ENCODE measurements around the gene TMEM42.

The TMEM42 gene

DNA sequence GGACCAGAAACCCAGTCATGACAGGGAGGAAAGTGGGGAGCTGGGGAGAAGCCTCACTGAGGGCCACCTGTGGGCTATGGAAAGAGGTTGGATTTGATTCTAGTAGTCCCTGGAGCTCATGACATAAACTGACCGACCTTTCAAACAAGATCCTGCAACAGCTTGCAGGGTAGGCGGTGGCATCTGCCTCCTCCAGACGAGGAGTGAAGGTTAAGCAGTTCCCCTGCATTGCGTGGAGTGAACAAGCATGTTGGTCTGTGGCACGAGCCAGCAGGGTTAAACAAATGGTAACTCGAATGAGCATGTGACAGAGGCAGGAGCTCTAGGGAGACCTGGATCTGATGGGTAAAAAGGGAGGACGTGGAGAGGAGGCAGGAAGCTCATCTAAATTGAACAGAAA, 25.4 kb downstream of the TMEM42 start:
- FAIRE-seq (no peak), DNase-seq (ENCODE audit: insufficient read length, low spot score) (no peak)
- TF ChIP-seq POLR2AphosphoS5 (IDR thresholded peaks at IDR 0.05; ENCODE audit: low read depth, low read length) (no peak), POU2F2 (IDR thresholded peaks at IDR 0.05; ENCODE audit: low read depth, low read length) (no peak), PAX5 (IDR thresholded peaks at IDR 0.05; ENCODE audit: insufficient read depth, low read length, severe bottlenecking) (no peak), POLR2A (IDR thresholded peaks at IDR 0.05; ENCODE audit: low read depth, low read length) (no peak), SPI1 (IDR thresholded peaks at IDR 0.05; ENCODE audit: low read depth, low read length) (no peak), TAF1 (IDR thresholded peaks at IDR 0.05; ENCODE audit: low read depth, low read length) (no peak)

DNA sequence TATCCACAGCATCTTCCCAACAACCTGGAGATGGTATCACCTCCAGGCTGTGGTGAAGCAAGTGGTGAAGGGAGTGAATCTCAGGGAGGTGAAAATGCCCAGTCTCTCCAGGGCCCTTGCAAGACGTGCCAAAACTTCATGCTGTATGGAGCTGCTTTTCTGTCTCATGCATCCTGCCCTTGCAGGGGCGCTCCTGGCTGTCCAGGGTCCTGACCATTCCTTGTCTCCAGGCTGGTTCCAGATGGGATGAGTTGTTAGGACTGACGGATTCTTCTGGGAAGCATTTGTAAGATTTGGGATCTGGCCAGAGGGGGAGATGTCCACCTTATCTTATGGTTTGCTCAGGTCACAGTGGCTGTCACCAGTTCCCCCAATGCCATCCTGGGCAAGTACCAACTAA, 28.5 kb downstream of the TMEM42 start:
- DNase-seq (ENCODE audit: insufficient read length, low spot score): no peak
- TF ChIP-seq POU2F2 (IDR thresholded peaks at IDR 0.05; ENCODE audit: low read depth, low read length) (no peak), POLR2A (IDR thresholded peaks at IDR 0.05; ENCODE audit: low read depth, low read length) (no peak), PAX5 (IDR thresholded peaks at IDR 0.05; ENCODE audit: insufficient read depth, low read length, severe bottlenecking) (no peak), SPI1 (IDR thresholded peaks at IDR 0.05; ENCODE audit: low read depth, low read length) (no peak), POLR2AphosphoS5 (IDR thresholded peaks at IDR 0.05; ENCODE audit: low read depth, low read length) (no peak), TAF1 (IDR thresholded peaks at IDR 0.05; ENCODE audit: low read depth, low read length) (no peak)
- FAIRE-seq: no peak

DNA sequence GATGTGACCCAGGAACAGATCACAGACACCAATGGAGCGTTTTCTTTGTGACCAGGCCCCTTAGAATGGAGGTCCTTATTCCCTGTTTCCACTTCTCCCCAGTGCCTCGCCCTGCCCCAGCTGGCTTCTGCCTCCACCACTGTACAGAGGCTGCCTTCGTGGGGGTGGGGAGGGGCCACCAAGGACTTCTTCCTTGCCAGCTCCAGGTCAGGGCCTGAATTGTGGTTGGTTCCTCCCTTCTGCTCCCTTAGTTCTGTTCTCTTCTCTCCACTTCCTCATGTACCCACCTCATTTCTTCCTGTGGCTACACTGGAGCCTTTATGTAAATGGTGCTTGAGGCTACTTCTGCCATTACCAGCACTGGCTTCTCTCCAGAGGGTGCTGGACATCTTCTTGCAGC, 29.1 kb downstream of the TMEM42 start:
- TF ChIP-seq POLR2AphosphoS5 (IDR thresholded peaks at IDR 0.05; ENCODE audit: low read depth, low read length) (no peak), POU2F2 (IDR thresholded peaks at IDR 0.05; ENCODE audit: low read depth, low read length) (no peak), SPI1 (IDR thresholded peaks at IDR 0.05; ENCODE audit: low read depth, low read length) (no peak)
- DNase-seq (ENCODE audit: insufficient read length, low spot score) (no peak), FAIRE-seq (no peak)

DNA sequence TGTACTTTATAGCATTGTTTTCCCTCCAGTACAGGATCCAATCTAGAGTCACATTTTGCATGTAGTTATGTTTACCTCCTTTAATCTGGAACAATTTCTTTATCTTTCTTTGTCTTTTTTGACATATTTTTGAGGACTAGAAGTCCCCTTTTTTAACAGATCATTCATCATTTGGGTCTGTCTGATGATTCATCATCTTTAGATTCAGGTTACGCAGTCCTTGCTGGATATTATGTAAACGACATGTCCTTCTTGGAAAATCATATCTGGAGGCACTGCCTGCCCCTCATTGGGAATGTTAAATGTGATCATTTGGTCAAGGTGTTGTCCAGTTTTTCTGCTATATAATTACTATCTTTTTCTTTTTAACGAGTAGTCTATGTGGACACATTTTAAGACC, 31.0 kb downstream of the TMEM42 start:
- FAIRE-seq: no peak
- no peak for TF ChIP-seq POLR2A (IDR thresholded peaks at IDR 0.05; ENCODE audit: low read depth, low read length)
- no peak for TF ChIP-seq TAF1 (IDR thresholded peaks at IDR 0.05; ENCODE audit: low read depth, low read length)
- TF ChIP-seq POU2F2 (IDR thresholded peaks at IDR 0.05; ENCODE audit: low read depth, low read length): no peak
- no peak for TF ChIP-seq POLR2AphosphoS5 (IDR thresholded peaks at IDR 0.05; ENCODE audit: low read depth, low read length)
- no peak for TF ChIP-seq SPI1 (IDR thresholded peaks at IDR 0.05; ENCODE audit: low read depth, low read length)
- no peak for TF ChIP-seq PAX5 (IDR thresholded peaks at IDR 0.05; ENCODE audit: insufficient read depth, low read length, severe bottlenecking)

DNA sequence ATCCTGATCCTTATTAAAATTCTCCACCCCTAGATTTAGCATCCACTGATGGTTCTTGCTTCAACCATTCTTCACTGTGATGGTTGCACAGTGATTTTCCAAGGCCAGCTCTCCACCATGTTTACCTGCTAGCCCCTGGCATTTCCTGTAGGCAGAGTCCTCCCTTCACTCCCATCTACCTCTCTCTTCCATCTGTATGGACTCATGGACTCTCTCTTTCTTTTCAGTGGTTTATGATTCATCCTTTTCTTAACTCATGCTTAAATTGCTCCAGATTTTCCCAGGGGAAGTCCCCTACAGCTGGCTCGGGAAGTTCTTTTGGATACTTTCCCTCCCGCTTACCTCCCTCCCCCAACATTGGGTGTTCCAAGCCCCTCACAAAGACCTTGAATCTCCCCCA, 31.4 kb downstream of the TMEM42 start:
- FAIRE-seq (no peak), DNase-seq (ENCODE audit: insufficient read length, low spot score) (no peak)
- no peak for TF ChIP-seq POLR2AphosphoS5 (IDR thresholded peaks at IDR 0.05; ENCODE audit: low read depth, low read length)
- no peak for TF ChIP-seq POLR2A (IDR thresholded peaks at IDR 0.05; ENCODE audit: low read depth, low read length)
- no peak for TF ChIP-seq SPI1 (IDR thresholded peaks at IDR 0.05; ENCODE audit: low read depth, low read length)
- TF ChIP-seq TAF1 (IDR thresholded peaks at IDR 0.05; ENCODE audit: low read depth, low read length): no peak
- no peak for TF ChIP-seq PAX5 (IDR thresholded peaks at IDR 0.05; ENCODE audit: insufficient read depth, low read length, severe bottlenecking)
- no peak for TF ChIP-seq POU2F2 (IDR thresholded peaks at IDR 0.05; ENCODE audit: low read depth, low read length)

More for the DNA sequence above, 31.0 kb downstream of the TMEM42 start:
- no peak for DNase-seq (ENCODE audit: insufficient read length, low spot score)

DNA sequence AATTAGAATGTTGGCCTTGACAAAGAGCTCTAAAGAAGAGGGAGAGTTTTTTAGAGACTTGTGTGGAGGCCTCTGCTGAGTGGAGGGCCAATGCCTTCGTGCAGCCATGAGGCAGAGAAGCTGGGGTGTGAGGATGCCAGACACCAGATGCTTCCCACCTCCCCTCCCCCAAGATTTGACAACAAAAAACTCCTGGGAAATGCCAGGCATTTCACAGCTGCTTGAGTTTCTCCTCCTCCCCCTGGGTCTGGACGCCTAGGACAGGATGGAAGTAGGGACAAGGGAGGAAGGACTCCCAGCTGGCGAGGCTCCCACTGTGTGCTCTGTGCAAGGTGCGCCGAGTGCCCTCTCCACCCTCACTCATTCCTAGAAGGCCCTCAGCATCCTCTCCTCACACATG, 32.8 kb downstream of the TMEM42 start:
- DNase-seq (ENCODE audit: insufficient read length, low spot score): no peak
- FAIRE-seq: no peak
- TF ChIP-seq POLR2AphosphoS5 (IDR thresholded peaks at IDR 0.05; ENCODE audit: low read depth, low read length) (no peak), POU2F2 (IDR thresholded peaks at IDR 0.05; ENCODE audit: low read depth, low read length) (no peak), POLR2A (IDR thresholded peaks at IDR 0.05; ENCODE audit: low read depth, low read length) (no peak), PAX5 (IDR thresholded peaks at IDR 0.05; ENCODE audit: insufficient read depth, low read length, severe bottlenecking) (no peak), SPI1 (IDR thresholded peaks at IDR 0.05; ENCODE audit: low read depth, low read length) (no peak), TAF1 (IDR thresholded peaks at IDR 0.05; ENCODE audit: low read depth, low read length) (no peak)

DNA sequence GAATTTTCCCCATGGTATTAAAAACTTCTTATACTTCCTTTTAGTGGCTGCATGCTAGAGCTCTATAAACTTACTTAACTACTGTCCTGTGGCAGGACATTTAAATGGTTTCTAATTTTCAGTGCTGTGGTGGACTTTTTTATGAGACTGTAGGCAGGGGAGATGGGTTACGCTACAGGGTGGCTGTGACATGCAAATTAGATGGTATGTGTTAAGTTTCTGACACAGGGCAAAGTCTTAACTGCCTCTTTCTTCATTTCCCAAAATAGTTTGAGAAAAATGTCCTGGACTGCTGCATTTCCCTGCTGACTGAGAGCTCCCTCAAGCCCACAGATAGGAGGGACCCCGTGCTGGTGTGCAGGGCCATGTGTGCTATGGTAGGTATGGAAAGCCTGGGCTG, 34.7 kb downstream of the TMEM42 start:
- TF ChIP-seq POLR2AphosphoS5 (IDR thresholded peaks at IDR 0.05; ENCODE audit: low read depth, low read length) (no peak), PAX5 (IDR thresholded peaks at IDR 0.05; ENCODE audit: insufficient read depth, low read length, severe bottlenecking) (no peak), POLR2A (IDR thresholded peaks at IDR 0.05; ENCODE audit: low read depth, low read length) (no peak), POU2F2 (IDR thresholded peaks at IDR 0.05; ENCODE audit: low read depth, low read length) (no peak), TAF1 (IDR thresholded peaks at IDR 0.05; ENCODE audit: low read depth, low read length) (no peak), SPI1 (IDR thresholded peaks at IDR 0.05; ENCODE audit: low read depth, low read length) (no peak)
- DNase-seq (ENCODE audit: insufficient read length, low spot score) (no peak), FAIRE-seq (no peak)

DNA sequence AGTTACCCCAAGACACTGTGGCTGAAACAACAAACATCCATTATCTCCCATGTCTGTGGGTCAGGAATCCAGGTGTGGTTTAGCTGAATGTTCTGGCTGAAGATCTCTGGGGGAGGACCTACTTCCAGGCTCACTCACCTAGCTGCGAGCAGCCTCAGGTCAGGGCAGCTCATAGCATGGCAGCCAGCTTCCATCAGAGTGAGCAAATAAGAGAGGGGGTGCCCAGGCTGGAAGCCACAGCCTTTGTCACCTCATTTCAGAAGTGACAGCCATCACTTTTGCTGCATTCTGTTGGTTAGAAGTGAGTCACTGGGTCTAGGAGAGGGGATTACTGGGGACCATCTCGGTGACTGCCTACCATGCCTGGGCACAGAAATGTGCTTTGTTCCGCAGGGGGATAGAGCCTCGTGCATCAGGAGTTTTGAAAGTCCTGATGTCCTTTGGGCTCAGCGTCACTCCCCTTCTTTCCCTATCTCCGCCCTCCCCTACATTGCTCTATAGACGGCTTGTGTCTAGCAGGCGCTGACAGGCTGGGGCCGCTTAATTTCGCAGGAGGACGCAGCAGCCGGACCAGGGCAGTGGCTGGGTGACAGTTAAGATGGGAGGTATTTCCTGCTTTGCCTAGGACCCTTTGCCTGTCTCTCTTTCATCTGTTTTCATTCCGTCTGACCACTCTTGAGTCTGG, 38.1 kb downstream of the TMEM42 start:
- TF ChIP-seq POU2F2 (IDR thresholded peaks at IDR 0.05; ENCODE audit: low read depth, low read length) (no peak), SPI1 (IDR thresholded peaks at IDR 0.05; ENCODE audit: low read depth, low read length) (no peak), PAX5 (IDR thresholded peaks at IDR 0.05; ENCODE audit: insufficient read depth, low read length, severe bottlenecking) (no peak), TAF1 (IDR thresholded peaks at IDR 0.05; ENCODE audit: low read depth, low read length) (no peak), POLR2A (IDR thresholded peaks at IDR 0.05; ENCODE audit: low read depth, low read length) (no peak), POLR2AphosphoS5 (IDR thresholded peaks at IDR 0.05; ENCODE audit: low read depth, low read length) (no peak)
- FAIRE-seq (no peak), DNase-seq (ENCODE audit: insufficient read length, low spot score) (no peak)

DNA sequence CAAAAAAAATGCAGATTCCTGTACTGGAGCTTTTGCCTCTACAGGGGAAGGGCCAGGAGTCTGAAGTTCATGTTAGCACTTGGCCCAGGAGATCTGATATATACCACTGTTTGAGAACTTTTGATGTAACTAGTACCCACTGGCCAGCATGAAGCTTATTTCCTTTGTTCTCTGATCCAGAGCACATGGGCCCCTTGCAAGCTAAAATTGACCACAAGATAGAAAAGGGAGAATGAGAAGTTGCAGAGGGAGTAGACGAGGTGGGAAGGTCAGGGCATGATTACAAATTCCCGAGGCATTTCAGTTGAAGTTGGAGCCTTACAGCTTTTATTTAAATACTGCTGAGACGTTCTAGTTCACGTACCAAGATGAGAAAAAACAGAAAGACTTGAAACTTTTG, 40.9 kb downstream of the TMEM42 start:
- no peak for DNase-seq (ENCODE audit: insufficient read length, low spot score)
- no peak for FAIRE-seq
- TF ChIP-seq TAF1 (IDR thresholded peaks at IDR 0.05; ENCODE audit: low read depth, low read length) (no peak), PAX5 (IDR thresholded peaks at IDR 0.05; ENCODE audit: insufficient read depth, low read length, severe bottlenecking) (no peak), POLR2A (IDR thresholded peaks at IDR 0.05; ENCODE audit: low read depth, low read length) (no peak), SPI1 (IDR thresholded peaks at IDR 0.05; ENCODE audit: low read depth, low read length) (no peak), POU2F2 (IDR thresholded peaks at IDR 0.05; ENCODE audit: low read depth, low read length) (no peak), POLR2AphosphoS5 (IDR thresholded peaks at IDR 0.05; ENCODE audit: low read depth, low read length) (no peak)

DNA sequence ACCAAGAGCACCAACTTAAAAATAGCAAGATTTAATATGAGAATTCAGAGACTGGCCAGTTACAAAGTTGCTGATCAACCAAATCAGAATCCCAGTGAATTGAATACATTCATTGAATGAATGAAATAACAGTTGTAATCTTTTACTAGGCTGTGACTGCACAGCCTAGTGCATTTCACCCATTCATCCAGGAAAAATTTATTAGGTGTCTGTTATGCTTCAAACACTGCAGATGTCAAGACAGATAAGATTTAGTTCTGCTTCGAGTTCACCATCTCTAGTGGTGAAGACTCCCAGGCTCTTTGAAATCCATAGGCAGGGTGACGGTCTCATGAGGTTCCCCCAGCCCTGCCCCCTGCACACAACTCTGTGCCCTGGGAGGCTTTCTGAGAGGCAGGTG, 41.6 kb downstream of the TMEM42 start:
- no peak for DNase-seq (ENCODE audit: insufficient read length, low spot score)
- no peak for TF ChIP-seq POLR2AphosphoS5 (IDR thresholded peaks at IDR 0.05; ENCODE audit: low read depth, low read length)
- TF ChIP-seq POU2F2 (IDR thresholded peaks at IDR 0.05; ENCODE audit: low read depth, low read length): no peak
- no peak for TF ChIP-seq POLR2A (IDR thresholded peaks at IDR 0.05; ENCODE audit: low read depth, low read length)
- TF ChIP-seq PAX5 (IDR thresholded peaks at IDR 0.05; ENCODE audit: insufficient read depth, low read length, severe bottlenecking): no peak
- TF ChIP-seq SPI1 (IDR thresholded peaks at IDR 0.05; ENCODE audit: low read depth, low read length): no peak
- no peak for TF ChIP-seq TAF1 (IDR thresholded peaks at IDR 0.05; ENCODE audit: low read depth, low read length)
- no peak for FAIRE-seq
